Measurements from ENCODE around the gene RPS19.

GRCh38 chr19:41870401-41870873 is 10.4 kb downstream of the RPS19 start:
- TF ChIP-seq, protein P1, sequence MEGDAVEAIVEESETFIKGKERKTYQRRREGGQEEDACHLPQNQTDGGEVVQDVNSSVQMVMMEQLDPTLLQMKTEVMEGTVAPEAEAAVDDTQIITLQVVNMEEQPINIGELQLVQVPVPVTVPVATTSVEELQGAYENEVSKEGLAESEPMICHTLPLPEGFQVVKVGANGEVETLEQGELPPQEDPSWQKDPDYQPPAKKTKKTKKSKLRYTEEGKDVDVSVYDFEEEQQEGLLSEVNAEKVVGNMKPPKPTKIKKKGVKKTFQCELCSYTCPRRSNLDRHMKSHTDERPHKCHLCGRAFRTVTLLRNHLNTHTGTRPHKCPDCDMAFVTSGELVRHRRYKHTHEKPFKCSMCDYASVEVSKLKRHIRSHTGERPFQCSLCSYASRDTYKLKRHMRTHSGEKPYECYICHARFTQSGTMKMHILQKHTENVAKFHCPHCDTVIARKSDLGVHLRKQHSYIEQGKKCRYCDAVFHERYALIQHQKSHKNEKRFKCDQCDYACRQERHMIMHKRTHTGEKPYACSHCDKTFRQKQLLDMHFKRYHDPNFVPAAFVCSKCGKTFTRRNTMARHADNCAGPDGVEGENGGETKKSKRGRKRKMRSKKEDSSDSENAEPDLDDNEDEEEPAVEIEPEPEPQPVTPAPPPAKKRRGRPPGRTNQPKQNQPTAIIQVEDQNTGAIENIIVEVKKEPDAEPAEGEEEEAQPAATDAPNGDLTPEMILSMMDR (IDR thresholded peaks at IDR 0.05), result no peak
- TF ChIP-seq POLR2AphosphoS5 (IDR thresholded peaks at IDR 0.05; ENCODE audit: low read depth, low read length) (no peak), REST (IDR thresholded peaks at IDR 0.05; ENCODE audit: insufficient read depth in 1 of 2, low read depth in 2 of 2, low read length in 1 of 2) (no peak)
